GM12864 (cell line): ENCODE data around the gene BCAS3.

Experiments
- DNase-seq: peaks from one replicate; pipeline ENCODE4 v3.0.0-alpha.2; 2011; ENCODE audit warnings: low read depth
- H3K4me3 ChIP-seq: 2 replicates; pipeline ENCODE4 v1.5.1; 2011; ENCODE audit warnings: mild to moderate bottlenecking, low read depth, low read length, control low read depth
- TF ChIP-seq, protein P1 (sequence below): IDR thresholded peaks from 2 replicates; pipeline ENCODE4 v1.5.1; 2011; ENCODE audit warnings: low read depth, mild to moderate bottlenecking, moderate library complexity, low read length, control low read depth, inconsistent platforms; ENCODE audit errors: missing control alignments

BCAS3 gene

DNA sequence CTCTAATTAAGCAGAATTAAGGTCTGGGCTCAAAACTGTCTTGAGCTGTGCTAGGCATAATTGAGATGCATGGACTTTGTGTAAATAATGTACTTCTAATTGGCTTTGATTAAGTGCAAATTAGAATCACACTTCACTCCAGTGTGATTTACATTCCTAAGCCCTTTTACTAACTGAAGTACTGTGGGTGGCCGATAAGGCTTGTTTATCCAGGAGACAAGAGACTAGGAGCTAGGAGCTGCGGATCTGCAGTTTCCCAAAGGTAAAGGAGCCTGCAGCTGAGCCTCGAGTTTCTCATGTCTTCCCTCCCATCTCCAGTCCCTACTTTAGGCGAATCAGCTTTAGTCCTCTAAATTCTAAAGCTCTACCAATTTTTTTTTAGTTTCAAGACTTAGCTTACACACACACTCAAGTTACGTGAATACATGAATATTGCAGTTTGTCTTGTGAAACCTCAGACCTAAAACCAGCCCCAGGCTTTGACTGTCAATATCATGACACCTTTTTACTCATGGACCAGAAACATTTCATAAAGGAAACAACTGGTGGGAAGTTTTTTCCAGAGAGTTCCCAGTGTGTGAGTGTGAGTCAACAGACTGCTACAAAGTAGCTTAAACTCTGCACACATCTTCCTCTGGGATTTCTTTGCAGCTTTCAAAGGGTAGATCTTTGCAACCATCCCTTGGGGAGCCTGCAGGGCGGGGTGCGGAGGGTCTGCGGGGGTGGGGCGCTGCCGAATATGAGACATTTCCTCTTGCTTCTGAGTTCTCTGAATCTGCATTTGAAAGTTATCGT, 608.1 kb downstream of the BCAS3 start:
- TF ChIP-seq, protein P1, sequence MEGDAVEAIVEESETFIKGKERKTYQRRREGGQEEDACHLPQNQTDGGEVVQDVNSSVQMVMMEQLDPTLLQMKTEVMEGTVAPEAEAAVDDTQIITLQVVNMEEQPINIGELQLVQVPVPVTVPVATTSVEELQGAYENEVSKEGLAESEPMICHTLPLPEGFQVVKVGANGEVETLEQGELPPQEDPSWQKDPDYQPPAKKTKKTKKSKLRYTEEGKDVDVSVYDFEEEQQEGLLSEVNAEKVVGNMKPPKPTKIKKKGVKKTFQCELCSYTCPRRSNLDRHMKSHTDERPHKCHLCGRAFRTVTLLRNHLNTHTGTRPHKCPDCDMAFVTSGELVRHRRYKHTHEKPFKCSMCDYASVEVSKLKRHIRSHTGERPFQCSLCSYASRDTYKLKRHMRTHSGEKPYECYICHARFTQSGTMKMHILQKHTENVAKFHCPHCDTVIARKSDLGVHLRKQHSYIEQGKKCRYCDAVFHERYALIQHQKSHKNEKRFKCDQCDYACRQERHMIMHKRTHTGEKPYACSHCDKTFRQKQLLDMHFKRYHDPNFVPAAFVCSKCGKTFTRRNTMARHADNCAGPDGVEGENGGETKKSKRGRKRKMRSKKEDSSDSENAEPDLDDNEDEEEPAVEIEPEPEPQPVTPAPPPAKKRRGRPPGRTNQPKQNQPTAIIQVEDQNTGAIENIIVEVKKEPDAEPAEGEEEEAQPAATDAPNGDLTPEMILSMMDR, result no peak
- no peak for DNase-seq
- H3K4me3 ChIP-seq, result no peak overlapping the region

DNA sequence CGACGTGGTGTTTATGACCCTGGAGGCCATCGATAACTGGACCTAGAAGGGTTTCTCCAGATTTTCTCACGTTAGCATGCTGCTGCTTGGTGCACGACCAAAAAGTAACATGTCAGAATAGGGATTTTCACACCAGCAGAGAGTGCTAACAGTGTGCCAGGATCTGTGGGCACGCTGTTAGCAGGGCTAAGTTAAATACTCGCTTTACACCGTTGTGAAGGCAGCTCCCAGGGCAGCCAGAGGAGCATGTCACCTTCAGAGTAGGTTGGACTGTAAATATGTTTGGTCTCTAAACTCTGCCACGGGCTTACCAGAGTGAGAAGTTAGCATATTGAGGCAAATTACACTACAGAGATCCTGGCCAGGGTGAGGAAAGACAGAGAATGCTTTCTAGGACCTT, 608.8 kb downstream of the BCAS3 start:
- no peak overlapping the region for H3K4me3 ChIP-seq
- TF ChIP-seq, protein P1, result no peak
- DNase-seq, result no peak

GRCh38 chr17:61289408-61290385, 612.0 kb downstream of the BCAS3 start:
- no peak for DNase-seq
- TF ChIP-seq, protein P1, result no peak
- no peak overlapping the region for H3K4me3 ChIP-seq

GRCh38 chr17:61291451-61292285, 614.0 kb downstream of the BCAS3 start:
- TF ChIP-seq, protein P1, result no peak
- DNase-seq, result no peak
- H3K4me3 ChIP-seq, result no peak overlapping the region

DNA sequence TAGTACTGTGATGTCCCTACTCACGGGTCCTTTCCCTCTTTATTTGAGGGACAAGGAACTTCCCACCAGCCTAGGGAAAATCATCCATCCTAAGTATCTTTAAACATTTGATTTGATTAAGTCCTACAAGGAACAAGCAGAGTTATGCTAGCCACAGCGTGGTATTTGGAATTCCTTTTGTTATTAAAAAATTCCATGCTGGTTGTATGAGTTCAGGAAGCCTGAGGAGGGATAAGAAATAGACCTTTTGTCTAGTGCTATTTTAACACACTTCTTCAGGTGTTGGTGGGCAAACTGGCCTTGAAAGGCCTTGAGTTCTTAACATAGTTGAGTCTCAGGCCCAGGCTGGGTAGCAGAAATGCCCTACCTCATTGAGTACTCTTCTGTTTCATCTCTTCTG, 616.6 kb downstream of the BCAS3 start:
- H3K4me3 ChIP-seq, result no peak overlapping the region
- DNase-seq, result no peak

DNA sequence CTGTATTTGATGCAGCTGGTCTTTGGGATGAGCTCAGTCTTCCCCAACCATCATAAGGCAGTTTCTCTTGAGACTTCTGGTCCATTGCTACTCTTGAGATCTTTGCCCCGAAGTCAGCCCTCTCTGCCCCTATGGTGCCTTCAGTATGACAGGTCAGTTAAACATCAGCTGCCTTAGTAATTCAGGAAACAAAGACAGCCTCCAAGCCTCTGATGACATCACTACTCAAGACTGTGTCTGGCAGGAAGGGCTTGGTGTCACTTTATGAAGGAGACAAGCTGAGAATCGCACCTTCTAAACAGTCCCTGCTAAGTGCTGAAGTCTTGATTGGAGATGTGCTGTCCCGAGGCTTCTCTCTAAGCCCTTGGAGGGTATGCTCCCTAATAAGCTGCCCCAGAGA, 617.1 kb downstream of the BCAS3 start:
- H3K4me3 ChIP-seq, result no peak overlapping the region
- TF ChIP-seq, protein P1, result no peak
- DNase-seq, result no peak

More for the DNA sequence above, 616.6 kb downstream of the BCAS3 start:
- TF ChIP-seq, protein P1, result no peak
